Sigmoid colon (tissue), 7 donors: ENCODE measurements around the gene RFX4. TPM values are rescaled to one million over a fixed set of nuclear protein-coding genes. Genes with fewer than 3 reads are reported as not detected.

Experiments
- DNase-seq: peaks from one replicate; pipeline ENCODE4 v3.0.0-alpha.2; 2019
- H3K27ac ChIP-seq, 4 donors: fragments of 200-600 bp; sonication (generic); one replicate each; pipeline ENCODE4 v1.5.1; 2016 to 2019; ENCODE audit warnings: mild to moderate bottlenecking in 1 of 4
- H3K27me3 ChIP-seq, 3 donors: fragments of 200-600 bp; sonication (generic); one replicate each; pipeline ENCODE4 v1.5.1; 2019; ENCODE audit warnings: mild to moderate bottlenecking in 1 of 3
- H3K36me3 ChIP-seq, 4 donors: fragments of 200-600 bp; sonication (generic); one replicate each; pipeline ENCODE4 v1.5.1; 2016 to 2019
- H3K4me1 ChIP-seq, 4 donors: fragments of 200-600 bp; sonication (generic); one replicate each; pipeline ENCODE4 v1.5.1; 2017 to 2019
- H3K4me3 ChIP-seq, 4 donors: fragments of 200-600 bp; sonication (generic); one replicate each; pipeline ENCODE4 v1.5.1; 2017 to 2019; ENCODE audit warnings: mild to moderate bottlenecking in 2 of 4, moderate library complexity in 1 of 4
- H3K9me3 ChIP-seq, 4 donors: fragments of 200-600 bp in 3 of 4; sonication (generic) in 3 of 4; one replicate each; pipeline versions ENCODE4 v1.5.1 to v1.6.1; 2013 to 2019
- EP300 ChIP-seq, 4 donors: sonication (generic); formaldehyde crosslinking; IDR thresholded peaks; one replicate each; pipeline ENCODE4 v1.6.1; 2017; ENCODE audit warnings: antibody characterized with exemption in 4 of 4
- POLR2A ChIP-seq, 2 donors: fragments of 450-650 bp; IDR thresholded peaks; one replicate each; pipeline ENCODE4 v1.6.1; 2016; ENCODE audit warnings: antibody characterized with exemption in 2 of 2, mild to moderate bottlenecking in 2 of 2, moderate library complexity in 2 of 2
- POLR2AphosphoS5 ChIP-seq, 4 donors: sonication (generic); formaldehyde crosslinking; IDR thresholded peaks; one replicate each; pipeline ENCODE4 v1.6.1; 2017; ENCODE audit warnings: antibody characterized with exemption in 4 of 4
- WGBS, 2 donors: extraction: QIAGEN DNeasy Blood & Tissue Kit; methylation state at CpG; one replicate each; pipeline ENCODE4 v1.1.7; 2013; 5-methylcytosine and 5-hydroxymethylcytosine counted together
- intact Hi-C: fragments of 100-400 bp; cut with DNase I; formaldehyde crosslinking; loops from one replicate; pipeline ENCODE4 v1.15.1; 2023
- polyA plus RNA-seq, 3 donors: library from polyadenylated mRNA; stranded (reverse); fragments of 200-250 nt; gene quantifications; one replicate each; pipeline ENCODE4 v1.2.3, GENCODE V29; 2013
- total RNA-seq, 4 donors: library from RNA; depleted of rRNA; stranded (reverse); fragments of >200 nt; gene quantifications; one replicate each; pipeline ENCODE4 v1.1.0, GENCODE V29; 2016
- TF ChIP-seq, protein P1 (sequence below), 4 experiments: fragments of 450-650 bp in 3 of 4; fragments of 200-600 bp in 1 of 4; IDR thresholded peaks; one replicate each; pipeline ENCODE4 v1.5.1; 2016 to 2019; ENCODE audit warnings: antibody characterized with exemption in 4 of 4, mild to moderate bottlenecking in 3 of 4, moderate library complexity in 2 of 4
- donor health status: healthy with polysubstance abuse.
- donor health status: Bipolar disorder and iron deficiency.
- donor health status: healthy.

Gene RFX4
- total and polyA plus RNA-seq, 7 donors = 0.01 TPM; not detected in 6

DNA sequence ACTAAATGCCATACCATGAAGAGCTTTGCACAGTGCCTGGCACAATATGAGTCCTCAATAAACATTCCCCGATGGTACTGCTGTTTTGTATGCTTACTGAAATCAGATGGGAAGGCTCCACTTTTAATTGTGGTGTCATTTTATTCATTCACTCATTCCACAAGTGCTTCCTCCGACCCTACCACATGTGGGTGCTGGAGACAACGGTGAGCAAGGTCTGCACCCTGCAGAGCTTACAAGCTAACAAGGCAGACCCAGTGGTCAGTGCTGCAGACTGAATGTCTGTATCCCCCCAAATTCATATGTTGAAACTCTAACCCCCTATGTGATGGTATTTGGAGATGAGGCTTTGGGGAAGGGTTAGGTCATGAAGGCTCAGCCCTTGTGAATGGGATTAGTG is 48.3 kb downstream of the RFX4 start:
- H3K4me1 ChIP-seq = no peaks in the 10 kb centered on the region
- no peaks in the 10 kb centered on the region for H3K36me3 ChIP-seq
- no peaks in the 10 kb centered on the region for H3K27me3 ChIP-seq
- H3K4me3 ChIP-seq = no peak overlapping the region
- TF ChIP-seq EP300 (IDR thresholded peaks at IDR 0.05) (no peak), POLR2A (IDR thresholded peaks at IDR 0.05) (no peak), POLR2AphosphoS5 (IDR thresholded peaks at IDR 0.05) (no peak)
- TF ChIP-seq, protein P1, sequence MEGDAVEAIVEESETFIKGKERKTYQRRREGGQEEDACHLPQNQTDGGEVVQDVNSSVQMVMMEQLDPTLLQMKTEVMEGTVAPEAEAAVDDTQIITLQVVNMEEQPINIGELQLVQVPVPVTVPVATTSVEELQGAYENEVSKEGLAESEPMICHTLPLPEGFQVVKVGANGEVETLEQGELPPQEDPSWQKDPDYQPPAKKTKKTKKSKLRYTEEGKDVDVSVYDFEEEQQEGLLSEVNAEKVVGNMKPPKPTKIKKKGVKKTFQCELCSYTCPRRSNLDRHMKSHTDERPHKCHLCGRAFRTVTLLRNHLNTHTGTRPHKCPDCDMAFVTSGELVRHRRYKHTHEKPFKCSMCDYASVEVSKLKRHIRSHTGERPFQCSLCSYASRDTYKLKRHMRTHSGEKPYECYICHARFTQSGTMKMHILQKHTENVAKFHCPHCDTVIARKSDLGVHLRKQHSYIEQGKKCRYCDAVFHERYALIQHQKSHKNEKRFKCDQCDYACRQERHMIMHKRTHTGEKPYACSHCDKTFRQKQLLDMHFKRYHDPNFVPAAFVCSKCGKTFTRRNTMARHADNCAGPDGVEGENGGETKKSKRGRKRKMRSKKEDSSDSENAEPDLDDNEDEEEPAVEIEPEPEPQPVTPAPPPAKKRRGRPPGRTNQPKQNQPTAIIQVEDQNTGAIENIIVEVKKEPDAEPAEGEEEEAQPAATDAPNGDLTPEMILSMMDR (IDR thresholded peaks at IDR 0.05) = no peak
- intact Hi-C loops = no loop called here
- WGBS, 2 donors = 70 to 80% methylated on average over 3 of the region's 3 CpGs
- no peak overlapping the region for H3K27ac ChIP-seq
- no peak for DNase-seq
- no peaks in the 10 kb centered on the region for H3K9me3 ChIP-seq

DNA sequence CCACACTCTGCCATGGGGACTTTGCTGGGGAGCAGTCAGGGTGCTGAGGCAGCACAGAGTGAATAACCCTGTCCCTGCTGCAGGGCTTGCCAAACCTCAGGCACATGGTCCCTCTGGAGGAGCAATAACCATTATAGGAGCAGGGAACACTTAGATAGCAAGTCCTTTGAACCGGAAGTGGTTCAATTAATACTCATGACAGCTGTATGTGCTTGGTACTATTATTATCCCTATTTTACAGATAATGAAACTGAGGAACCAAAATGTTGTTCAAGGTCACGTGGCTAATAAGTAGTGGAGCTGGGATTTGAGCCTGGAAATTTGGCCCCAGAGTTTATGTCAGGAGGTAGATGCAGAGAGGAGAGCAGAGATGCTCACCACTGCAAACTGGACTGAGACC is 49.0 kb downstream of the RFX4 start:
- Histone ChIP-seq H3K9me3 (no peaks in the 10 kb centered on the region), H3K4me1 (no peaks in the 10 kb centered on the region), H3K4me3 (no peak overlapping the region), H3K27me3 (no peaks in the 10 kb centered on the region), H3K27ac (no peak overlapping the region), H3K36me3 (no peaks in the 10 kb centered on the region)
- intact Hi-C loops = no loop called here
- TF ChIP-seq EP300 (IDR thresholded peaks at IDR 0.05) (no peak), POLR2AphosphoS5 (IDR thresholded peaks at IDR 0.05) (no peak), POLR2A (IDR thresholded peaks at IDR 0.05) (no peak)
- TF ChIP-seq, protein P1 (IDR thresholded peaks at IDR 0.05) = no peak
- 64 to 65% methylated on average over 2 of the region's 2 CpGs for WGBS, 2 donors
- no peak for DNase-seq

DNA sequence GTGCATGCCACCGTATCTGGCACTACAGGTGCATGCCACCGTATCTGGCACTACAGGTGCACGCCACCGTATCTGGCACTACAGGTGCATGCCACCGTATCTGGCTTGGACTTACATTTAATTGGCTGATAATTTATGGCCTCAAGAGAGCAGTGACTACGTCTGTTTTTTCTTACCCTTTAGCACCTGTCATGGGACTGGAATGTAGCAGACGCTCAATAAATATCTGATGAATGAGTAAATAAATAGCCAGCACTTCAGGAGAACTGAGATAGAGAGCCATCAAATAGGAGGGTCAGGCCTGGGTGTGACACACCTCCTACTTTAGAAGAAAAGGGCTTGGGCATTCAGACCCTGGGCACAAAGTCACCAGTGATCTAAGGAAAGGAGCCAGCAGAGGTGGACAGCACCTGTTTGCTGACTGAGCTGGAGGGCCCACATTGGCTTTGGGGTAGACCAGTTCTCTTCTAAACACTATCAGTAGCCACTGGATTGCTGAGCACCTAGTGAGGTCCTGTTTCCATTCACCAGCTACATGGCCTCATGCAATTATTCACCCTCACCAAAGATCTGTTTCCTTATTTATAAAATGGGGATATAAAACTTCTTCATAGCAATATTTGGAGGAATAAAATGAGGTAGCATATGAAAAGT is 50.1 kb downstream of the RFX4 start:
- 72 to 78% methylated on average over 7 of the region's 7 CpGs for WGBS, 2 donors
- intact Hi-C loops = no loop called here

DNA sequence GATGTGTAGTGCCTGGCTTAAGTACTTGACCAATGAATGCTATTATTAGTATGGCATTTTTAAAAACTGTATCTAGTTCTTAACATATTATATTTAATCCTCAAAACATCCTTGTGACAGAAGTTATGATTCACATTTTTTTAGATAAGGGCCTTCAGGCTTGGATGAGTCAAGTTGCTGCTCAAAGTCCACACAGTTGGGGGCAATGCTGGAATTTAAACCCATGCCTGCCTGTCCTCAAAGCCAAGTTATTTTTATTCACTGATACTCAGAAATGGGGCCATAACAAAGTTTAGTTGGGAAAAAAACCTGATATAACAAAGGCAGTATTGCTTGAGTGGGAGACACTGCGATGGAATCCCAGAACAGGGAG is 50.6 kb downstream of the RFX4 start:
- Histone ChIP-seq H3K36me3 (no peaks in the 10 kb centered on the region), H3K27ac (no peak overlapping the region), H3K9me3 (no peaks in the 10 kb centered on the region), H3K4me1 (no peaks in the 10 kb centered on the region), H3K27me3 (no peaks in the 10 kb centered on the region), H3K4me3 (no peak overlapping the region)
- TF ChIP-seq EP300 (IDR thresholded peaks at IDR 0.05) = no peak
- 92 to 96% methylated on average over 1 of the region's 1 CpG for WGBS, 2 donors
- no peak for DNase-seq
- intact Hi-C loops = no loop called here

More for the DNA sequence above, 50.1 kb downstream of the RFX4 start:
- Histone ChIP-seq H3K4me1 (no peaks in the 10 kb centered on the region), H3K27ac (no peak overlapping the region), H3K36me3 (no peaks in the 10 kb centered on the region), H3K9me3 (no peaks in the 10 kb centered on the region), H3K27me3 (no peaks in the 10 kb centered on the region), H3K4me3 (no peak overlapping the region)
- DNase-seq = no peak
- TF ChIP-seq, protein P1 (IDR thresholded peaks at IDR 0.05) = no peak
- no peak for TF ChIP-seq POLR2AphosphoS5 (IDR thresholded peaks at IDR 0.05)
- no peak for TF ChIP-seq EP300 (IDR thresholded peaks at IDR 0.05)
- TF ChIP-seq POLR2A (IDR thresholded peaks at IDR 0.05) = no peak

DNA sequence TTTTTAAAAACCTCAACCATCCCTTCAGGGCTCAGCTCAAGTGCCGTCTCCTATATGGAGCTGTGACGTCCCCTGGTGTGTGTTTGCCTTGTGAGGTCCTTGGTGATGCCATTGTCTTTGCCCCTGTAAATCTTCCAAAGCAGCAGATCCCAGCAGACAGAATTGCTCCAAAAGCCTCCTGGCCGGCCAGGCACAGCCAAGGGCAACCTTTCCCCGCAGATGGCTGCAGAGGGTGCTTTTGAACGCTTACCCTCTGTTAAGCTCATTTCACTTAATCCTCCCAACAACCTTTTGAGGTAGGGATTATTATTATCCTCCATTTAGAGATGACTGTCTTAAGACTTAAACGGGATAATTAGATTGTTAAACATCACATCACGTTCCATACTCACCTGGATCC is 51.4 kb downstream of the RFX4 start:
- intact Hi-C loops = no loop called here
- Histone ChIP-seq H3K36me3 (no peaks in the 10 kb centered on the region), H3K4me1 (no peaks in the 10 kb centered on the region), H3K9me3 (no peaks in the 10 kb centered on the region), H3K27ac (no peak overlapping the region), H3K4me3 (no peak overlapping the region), H3K27me3 (no peaks in the 10 kb centered on the region)
- TF ChIP-seq EP300 (IDR thresholded peaks at IDR 0.05) = no peak
- no peak for TF ChIP-seq POLR2A (IDR thresholded peaks at IDR 0.05)
- TF ChIP-seq, protein P1 (IDR thresholded peaks at IDR 0.05) = no peak
- no peak for TF ChIP-seq POLR2AphosphoS5 (IDR thresholded peaks at IDR 0.05)
- DNase-seq = no peak
- WGBS, 2 donors = 70 to 81% methylated on average over 7 of the region's 7 CpGs
